HG03442 (cell line): Measurements from ENCODE around the gene BCL11A.

Experiments used
- ATAC-seq: cut with Tn5 transposase; IDR thresholded peaks from one replicate; pipeline ENCODE4 v1.9.1; 2021; ENCODE audit warnings: mild to moderate bottlenecking, moderate library complexity; ENCODE audit not compliant: unreplicated experiment

The BCL11A gene

GRCh38 chr2:60488291-60488690 is 65.2 kb downstream of the BCL11A start:
- ATAC-seq, result peak; percentile 76

- no peak for ATAC-seq
Observed at GRCh38 chr2:60487174-60487573, 66.3 kb downstream of the BCL11A start.

GRCh38 chr2:60486551-60486950 is 66.9 kb downstream of the BCL11A start:
- no peak for ATAC-seq

GRCh38 chr2:60486067-60486466 is 67.4 kb downstream of the BCL11A start:
- ATAC-seq, result peak; percentile 41

- no peak for ATAC-seq
Observed at GRCh38 chr2:60485550-60485949, 67.9 kb downstream of the BCL11A start.

DNA sequence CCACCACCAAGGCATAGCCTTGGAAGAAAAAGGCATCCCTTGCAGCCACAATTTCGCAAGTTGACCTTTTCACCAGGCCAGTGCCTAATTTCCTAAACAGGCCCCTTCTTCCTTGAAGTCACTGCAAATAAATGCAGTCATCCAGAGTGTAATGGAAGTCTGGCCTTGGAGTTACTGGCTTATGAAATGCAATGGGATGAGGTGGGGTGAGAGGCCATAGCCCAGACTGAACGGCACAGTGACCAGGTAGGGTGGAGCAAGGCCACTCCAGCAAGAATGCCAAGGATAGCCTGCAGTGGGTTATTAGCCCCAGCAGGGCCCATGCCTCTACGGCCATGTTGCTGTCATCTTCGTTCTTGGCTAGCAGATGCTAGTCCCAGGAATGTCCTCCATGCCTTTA is 68.4 kb downstream of the BCL11A start:
- no peak for ATAC-seq

DNA sequence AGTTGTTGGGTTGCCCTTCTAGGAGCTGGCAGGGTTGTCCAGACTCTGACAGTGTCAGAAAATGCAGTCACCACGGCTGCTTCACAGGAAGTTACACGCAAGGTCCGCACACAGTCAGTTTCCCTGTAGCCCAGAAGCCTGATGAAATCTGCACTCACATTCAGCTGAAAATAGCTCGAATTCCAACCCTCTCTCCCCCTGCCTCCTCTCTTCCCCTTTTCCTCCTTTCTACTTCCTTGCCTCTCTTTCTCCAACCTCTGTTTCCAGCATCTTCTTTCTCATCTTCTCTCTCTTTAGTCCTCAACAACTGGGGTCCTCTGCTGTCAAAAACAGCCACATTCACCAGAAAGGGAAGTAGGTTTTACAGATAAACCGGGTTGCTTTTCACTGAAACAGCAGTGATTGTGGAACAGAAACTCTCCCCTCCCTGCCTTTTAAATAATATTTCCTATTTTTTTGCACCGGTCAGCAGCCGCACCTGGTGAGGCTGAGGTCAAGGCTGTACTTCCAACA is 69.3 kb downstream of the BCL11A start:
- no peak for ATAC-seq

DNA sequence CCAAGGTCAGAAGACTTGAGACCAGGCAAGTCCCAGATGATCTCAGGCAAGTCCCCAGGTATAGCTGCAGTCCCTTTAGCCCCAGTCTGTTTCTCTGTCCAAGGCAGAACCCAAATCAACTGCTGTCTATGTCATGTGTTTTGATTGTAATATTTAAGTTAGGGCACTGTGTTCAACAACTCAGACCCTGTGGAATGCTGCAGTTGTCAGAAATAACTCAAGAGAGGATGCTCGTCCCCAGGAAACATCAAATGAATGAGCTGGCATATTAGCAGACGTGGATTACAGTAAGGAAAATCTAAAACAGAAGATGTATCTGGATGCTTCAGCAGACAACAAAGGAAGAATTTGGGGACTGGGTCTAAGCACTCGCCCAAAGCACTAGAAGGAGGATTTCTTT is 70.1 kb downstream of the BCL11A start:
- no peak for ATAC-seq

- no peak for ATAC-seq
Observed at GRCh38 chr2:60482222-60482621, 71.2 kb downstream of the BCL11A start.

GRCh38 chr2:60481257-60481656 is 72.2 kb downstream of the BCL11A start:
- ATAC-seq, result no peak

DNA sequence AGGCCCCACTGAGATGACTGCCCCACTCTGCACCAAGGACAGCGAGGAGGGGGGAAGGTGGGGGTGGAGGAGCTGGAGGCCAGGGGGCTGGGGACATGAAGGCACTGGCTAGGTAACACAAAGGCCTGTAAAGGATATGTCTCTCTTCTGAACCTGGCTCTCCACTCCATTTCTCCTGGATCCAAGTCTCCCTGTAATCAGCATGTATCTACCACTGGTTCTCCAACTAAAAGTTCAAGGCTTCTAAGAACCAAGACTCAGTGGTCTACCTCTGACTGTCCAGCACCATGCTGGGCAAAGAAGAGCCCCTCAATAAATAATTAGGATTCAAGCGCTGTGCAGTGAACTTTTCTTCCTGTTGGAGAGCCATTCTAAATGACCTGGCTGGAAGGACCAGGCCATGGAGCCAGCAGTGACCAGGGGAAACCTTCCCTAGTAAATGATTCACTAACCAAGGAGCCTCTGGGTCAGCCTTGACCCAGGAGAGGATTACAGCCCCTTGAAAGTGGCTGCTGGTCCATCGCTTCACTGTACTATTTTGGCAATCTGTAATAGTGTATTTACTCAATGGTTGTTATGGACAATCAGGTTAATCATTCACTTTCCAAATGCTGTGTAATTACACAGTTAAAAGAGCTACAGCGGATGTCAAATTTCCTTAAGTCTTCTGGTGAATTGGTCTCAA is 73.2 kb downstream of the BCL11A start:
- ATAC-seq, result no peak

- no peak for ATAC-seq
Observed at GRCh38 chr2:60479226-60480088, 74.0 kb downstream of the BCL11A start.

- no peak for ATAC-seq
Observed at GRCh38 chr2:60478660-60479059, 74.8 kb downstream of the BCL11A start.

DNA sequence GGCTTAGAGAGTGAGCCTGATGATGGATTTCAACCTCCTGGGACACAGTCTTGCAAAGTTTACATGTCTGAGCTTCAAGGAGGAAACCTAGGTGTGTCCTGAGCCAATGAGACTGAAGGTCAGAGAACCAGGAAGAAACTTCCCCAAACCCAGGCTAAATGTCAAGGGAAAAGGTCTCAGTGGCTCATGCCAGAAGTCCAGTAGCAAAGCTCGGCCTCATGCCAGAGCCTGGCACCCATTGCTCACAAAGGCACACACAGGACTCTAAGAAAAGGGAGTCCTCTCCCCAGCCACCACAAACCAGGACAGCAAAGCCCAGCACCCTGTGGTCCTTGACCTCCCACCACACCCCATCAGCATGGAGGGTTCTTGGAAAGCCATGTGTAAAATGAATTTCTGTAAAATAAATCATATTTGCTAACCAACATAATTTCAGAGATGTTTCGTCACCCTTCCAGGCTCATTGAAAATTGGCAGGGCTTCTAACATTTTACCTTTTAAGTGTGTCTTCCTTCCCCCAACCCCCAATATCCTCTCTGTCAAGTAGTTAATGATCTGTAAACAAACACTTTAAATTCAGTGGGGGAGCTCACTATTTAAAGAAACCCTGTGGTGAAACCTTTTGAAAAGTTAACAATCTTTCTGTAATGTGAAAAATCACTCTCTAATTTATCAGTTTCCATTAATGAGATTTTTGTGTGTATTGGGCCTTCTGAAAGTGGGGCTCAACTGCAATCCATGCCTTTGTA is 77.1 kb downstream of the BCL11A start:
- ATAC-seq, result no peak

DNA sequence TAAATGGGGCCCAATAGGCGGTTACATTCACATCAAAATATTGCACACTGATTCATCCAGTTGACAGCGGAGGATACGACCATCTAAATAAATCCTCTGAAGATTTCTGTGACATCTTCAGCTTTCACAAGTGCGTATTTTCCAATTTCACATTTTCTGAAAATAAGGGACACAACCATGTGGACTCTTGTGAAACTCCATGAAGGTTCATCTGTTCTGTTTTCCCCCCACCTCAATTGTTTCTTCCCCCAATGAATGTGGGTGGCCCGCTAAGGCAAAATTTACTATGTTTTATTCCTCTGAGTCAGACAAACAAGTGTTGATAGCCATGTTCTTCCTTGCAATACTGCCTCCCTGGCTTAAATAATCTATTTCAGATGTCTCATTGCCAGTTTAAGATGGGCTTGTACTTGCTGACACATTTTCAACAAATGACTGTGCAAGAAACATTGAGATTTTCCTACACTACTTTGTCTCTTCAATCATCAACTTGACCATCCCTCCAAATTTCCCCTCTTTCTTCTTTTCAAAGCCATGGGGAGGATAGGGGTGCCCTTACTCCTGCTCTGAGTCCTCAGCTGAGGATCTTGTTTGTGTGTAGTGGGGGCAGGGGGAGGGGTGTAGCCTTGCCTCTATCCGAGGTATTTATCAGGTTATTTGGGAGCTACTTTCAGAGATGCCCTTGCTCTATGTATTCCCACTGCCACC is 78.2 kb downstream of the BCL11A start:
- ATAC-seq, result no peak

GRCh38 chr2:60474301-60474700 is 79.2 kb downstream of the BCL11A start:
- no peak for ATAC-seq

DNA sequence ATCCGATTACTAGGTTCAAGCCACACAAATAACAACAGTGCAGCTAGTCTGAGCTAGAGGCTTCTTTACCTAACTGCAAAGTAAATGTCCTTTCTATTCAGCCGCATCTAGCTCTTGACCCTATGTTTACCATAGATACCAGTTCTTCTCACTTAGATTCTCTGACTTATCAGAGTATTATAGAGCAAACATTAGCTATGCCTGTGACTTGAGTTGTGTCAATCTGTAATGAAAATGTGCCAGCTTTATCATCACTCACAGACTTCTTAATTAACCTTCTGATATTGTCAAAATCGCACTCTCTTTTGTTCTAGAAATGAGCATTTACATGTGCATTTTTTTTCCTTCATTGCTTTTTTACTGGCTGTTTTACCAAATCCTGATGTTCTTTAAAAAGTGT is 79.9 kb downstream of the BCL11A start:
- no peak for ATAC-seq

GRCh38 chr2:60472663-60473289 is 80.7 kb downstream of the BCL11A start:
- no peak for ATAC-seq

DNA sequence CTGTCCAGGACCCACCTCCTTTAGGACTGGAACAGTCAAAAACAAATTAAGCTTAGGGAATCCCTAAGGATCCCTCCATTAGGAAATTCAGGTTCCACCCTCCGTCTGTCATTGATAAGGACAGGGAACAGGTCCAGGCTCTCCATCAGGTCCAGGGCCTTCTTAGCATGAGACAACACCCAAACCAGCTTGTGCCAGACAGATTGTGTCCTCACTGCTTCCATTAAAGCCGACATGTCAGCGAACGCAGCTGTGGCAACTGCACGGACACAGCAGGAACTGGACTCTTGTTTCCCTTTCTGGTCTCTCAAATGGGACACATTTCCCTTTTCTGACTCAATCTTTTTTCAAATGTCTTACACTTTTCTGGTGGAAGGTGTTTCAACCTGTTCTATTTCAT is 81.4 kb downstream of the BCL11A start:
- no peak for ATAC-seq

DNA sequence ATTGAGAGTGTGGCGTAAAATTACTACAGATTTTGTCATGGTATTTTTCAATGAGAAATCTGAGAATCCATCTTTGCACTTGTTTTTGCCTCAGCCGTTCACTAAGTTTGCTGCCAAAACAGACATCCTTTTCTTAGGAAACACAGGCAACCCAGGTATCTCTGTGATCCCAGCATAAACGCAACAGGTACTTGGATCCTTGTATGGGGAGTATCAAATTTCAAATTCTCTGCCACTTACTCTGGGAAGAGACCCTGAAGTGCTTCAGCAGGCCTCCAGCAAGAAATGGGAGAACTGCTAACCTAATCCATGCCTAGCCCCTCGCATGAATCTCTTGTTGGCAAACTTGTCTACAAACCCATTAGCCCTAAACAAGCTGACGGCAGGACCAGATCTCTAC is 83.1 kb downstream of the BCL11A start:
- ATAC-seq, result no peak
